ENCODE data around the gene MAP3K21. TPM values are rescaled to one million over a fixed set of nuclear protein-coding genes. Genes with fewer than 3 reads are reported as not detected.

The MAP3K21 gene
- total and polyA plus RNA-seq, 12 donors = 0.39 to 12.1 (median 6.0) TPM

- TF ChIP-seq CTCF (IDR thresholded peaks at IDR 0.05) (no peak), POLR2A (IDR thresholded peaks at IDR 0.05) (no peak)
- H3K27ac ChIP-seq = peak overlapping the region in 2 of 5 donors; percentile 14 to 18
- no peaks in the 10 kb centered on the region for H3K27me3 ChIP-seq
- H3K9me3 ChIP-seq (replicated peaks in 1 of 3) = no peaks in the 10 kb centered on the region
- H3K4me1 ChIP-seq (replicated peaks in 1 of 2) = peaks cover 3 to 14% of the 10 kb centered on the region in 2 donors
- 44 to 55% (median 47%) methylated on average over 1 of the region's 1 CpG for WGBS, 4 donors
- DNase-seq = no peak
- no peak overlapping the region for H3K4me3 ChIP-seq
- H3K36me3 ChIP-seq (replicated peaks in 1 of 2) = no peaks in the 10 kb centered on the region
- intact Hi-C loops (cut with DNase I) = no loop called here
These were observed 11.1 kb upstream of the MAP3K21 start for GRCh38 chr1:233316473-233316872.

DNA sequence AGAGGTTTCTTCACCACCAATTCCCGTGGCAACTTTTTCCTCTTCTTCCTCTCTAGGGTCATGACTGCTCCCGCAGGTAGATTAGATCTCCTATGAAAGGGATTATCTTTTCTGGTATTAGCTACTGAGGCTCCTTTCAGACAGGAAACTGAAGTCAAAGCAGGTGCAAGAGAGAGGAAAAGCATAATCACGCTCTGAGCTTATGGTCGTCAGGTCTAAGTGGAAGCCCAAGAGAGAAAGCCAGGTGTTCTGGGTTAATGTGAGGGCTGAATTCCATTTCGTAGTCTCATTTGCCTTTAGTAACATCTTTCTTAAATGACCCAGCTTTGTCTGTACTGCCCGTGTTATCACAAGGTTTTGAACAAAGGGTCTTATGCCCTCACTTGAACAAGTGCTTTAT, 8.3 kb upstream of the MAP3K21 start:
- no peaks in the 10 kb centered on the region for H3K27me3 ChIP-seq
- intact Hi-C loops (cut with DNase I) = no loop called here
- WGBS, 4 donors = 83 to 85% (median 84%) methylated on average over 5 to 6 of the region's 6 CpGs

GRCh38 chr1:233320023-233320422, 7.5 kb upstream of the MAP3K21 start:
- WGBS, 4 donors = 74 to 87% (median 81%) methylated on average over 2 of the region's 2 CpGs
- no peak for DNase-seq
- no peak overlapping the region for H3K4me3 ChIP-seq
- intact Hi-C loops (cut with DNase I) = no loop called here
- H3K36me3 ChIP-seq (replicated peaks in 1 of 2) = no peaks in the 10 kb centered on the region
- TF ChIP-seq POLR2A (IDR thresholded peaks at IDR 0.05) = no peak
- TF ChIP-seq CTCF (IDR thresholded peaks at IDR 0.05) = no peak
- H3K27ac ChIP-seq = no peak overlapping the region
- H3K27me3 ChIP-seq = no peaks in the 10 kb centered on the region
- H3K9me3 ChIP-seq (replicated peaks in 1 of 3) = no peaks in the 10 kb centered on the region
- H3K4me1 ChIP-seq (replicated peaks in 1 of 2) = peaks cover under 1 to 11% of the 10 kb centered on the region in 2 donors

More for the DNA sequence above, 8.3 kb upstream of the MAP3K21 start:
- peaks cover 3 to 14% of the 10 kb centered on the region in 2 donors for H3K4me1 ChIP-seq (replicated peaks in 1 of 2)
- TF ChIP-seq POLR2A (IDR thresholded peaks at IDR 0.05) = no peak
- no peak for TF ChIP-seq CTCF (IDR thresholded peaks at IDR 0.05)
- DNase-seq = no peak
- no peaks in the 10 kb centered on the region for H3K36me3 ChIP-seq (replicated peaks in 1 of 2)
- no peaks in the 10 kb centered on the region for H3K9me3 ChIP-seq (replicated peaks in 1 of 3)
- no peak overlapping the region for H3K27ac ChIP-seq
- H3K4me3 ChIP-seq = no peak overlapping the region

GRCh38 chr1:233323718-233324117, 3.8 kb upstream of the MAP3K21 start:
- TF ChIP-seq POLR2A (IDR thresholded peaks at IDR 0.05) (no peak), CTCF (IDR thresholded peaks at IDR 0.05) (no peak)
- WGBS, 4 donors = 89 to 97% (median 92%) methylated on average over 1 of the region's 1 CpG

More at GRCh38 chr1:233323718-233324117, 3.8 kb upstream of the MAP3K21 start:
- intact Hi-C loops (cut with DNase I) = no loop called here
- Histone ChIP-seq H3K9me3 (replicated peaks in 1 of 3) (no peaks in the 10 kb centered on the region), H3K4me3 (no peak overlapping the region), H3K27me3 (no peaks in the 10 kb centered on the region), H3K36me3 (replicated peaks in 1 of 2) (no peaks in the 10 kb centered on the region), H3K4me1 (replicated peaks in 1 of 2) (peaks cover 0 to 4% of the 10 kb centered on the region in 2 donors), H3K27ac (no peak overlapping the region)
- DNase-seq = no peak

Measured in adrenal gland (tissue), 12 donors.